ENCODE results near the gene ZFP64. TPM values are rescaled to one million over a fixed set of nuclear protein-coding genes. Genes with fewer than 3 reads are reported as not detected.

ZFP64 gene
- total and polyA plus RNA-seq, 2 donors (not counting 3 experiments of a cell fraction or from before 2014, with no cell fraction given): 31.7 to 35.4 TPM

- Histone ChIP-seq H3K4me3 (replicated peaks in 1 of 3; ENCODE audit: insufficient read depth in 1 of 3, low read depth in 1 of 3, low read length in 3 of 3) (no peak overlapping the region), H3K9me3 (replicated peaks; ENCODE audit: control insufficient read depth, insufficient read depth, low read length) (no peaks in the 10 kb centered on the region), H3K9ac (replicated peaks; ENCODE audit: extremely low read depth, insufficient read depth, low read length) (no peak overlapping the region), H3K36me3 (ENCODE audit: control insufficient read depth in 2 of 2, extremely low read depth in 1 of 2, insufficient read depth in 2 of 2, low read length in 2 of 2) (no peaks in the 10 kb centered on the region), H4K20me1 (replicated peaks; ENCODE audit: control insufficient read depth, extremely low read depth, insufficient read depth, low read length) (no peaks in the 10 kb centered on the region), H3K27me3 (ENCODE audit: control insufficient read depth in 2 of 2, insufficient read depth in 2 of 2, low read length in 2 of 2) (peaks cover 0 to 3% of the 10 kb centered on the region in 2 experiments), H3K79me2 (ENCODE audit: control insufficient read depth, insufficient read depth, low read length) (no peaks in the 10 kb centered on the region), H3K4me2 (ENCODE audit: insufficient read depth, low read length) (no peak overlapping the region), H3K9me1 (replicated peaks; ENCODE audit: control insufficient read depth, extremely low read depth, insufficient read depth, low read length) (no peaks in the 10 kb centered on the region), H3K4me1 (ENCODE audit: control insufficient read depth, extremely low read depth, insufficient read depth, low read length) (no peaks in the 10 kb centered on the region), H3K27ac (ENCODE audit: insufficient read depth, low read depth, low read length) (no peak overlapping the region), H2AFZ (ENCODE audit: low read depth, low read length) (no peak overlapping the region)
- BruUV-seq (replicated peaks): no TSS peak
- intact Hi-C loops (cut with micrococcal nuclease): loop anchor here (10.0 kb wide), 1 partner anchor 1587 kb away; no protein-coding TSS in a partner anchor
- CTCF ChIA-PET: interaction anchor here (0.8 to 1.9 kb wide), 2 partner anchors 89 to 1330 kb away, joined by 3 to 12 read pairs; no protein-coding TSS in a partner anchor
- DNase-seq (ENCODE audit: low read depth, low spot score): no peak
- dilution Hi-C loops (cut with MboI; ENCODE audit: extremely low pct_ligation_motif_present, low sequenced_read_pairs): no loop called here
- POLR2A ChIA-PET: no interaction called here
- no peak for TF ChIP-seq FOS (IDR thresholded peaks at IDR 0.05; ENCODE audit: borderline replicate concordance, insufficient read depth, low read length)
- TF ChIP-seq POLR2AphosphoS5 (IDR thresholded peaks at IDR 0.05; ENCODE audit: insufficient read depth, low read depth, low read length): no peak
- no peak for TF ChIP-seq EZH2 (IDR thresholded peaks at IDR 0.05; ENCODE audit: borderline replicate concordance, low read depth, low read length, severe bottlenecking)
- no peak for TF ChIP-seq MAX (IDR thresholded peaks at IDR 0.05; ENCODE audit: insufficient read depth, insufficient read length)
- TF ChIP-seq JUN (IDR thresholded peaks at IDR 0.05; ENCODE audit: borderline replicate concordance, insufficient read depth, insufficient read length, low read depth): no peak
- no peak for TF ChIP-seq POLR2A (IDR thresholded peaks at IDR 0.05; ENCODE audit: low read depth, low read length)
- TF ChIP-seq GATA2 (IDR thresholded peaks at IDR 0.05; ENCODE audit: insufficient read depth, insufficient read length, low read depth, low read length): no peak
- no peak for TF ChIP-seq MYC (IDR thresholded peaks at IDR 0.05; ENCODE audit: low read depth, low read length)
- TF ChIP-seq CTCF (IDR thresholded peaks at IDR 0.05; ENCODE audit: extremely low read depth in 1 of 2, insufficient read depth in 1 of 2, low read depth in 1 of 2, low read length in 2 of 2): no peak
- FAIRE-seq: no peak
Measured at GRCh38 chr20:52217689-52218395, 26.3 kb upstream of the ZFP64 start.
